K562 (cell line): ENCODE results near the gene TLCD1. TPM values are rescaled to one million over a fixed set of nuclear protein-coding genes. Genes with fewer than 3 reads are reported as not detected.

Experiments used
- CBFB ChIP-seq: sonication (generic); formaldehyde crosslinking; IDR thresholded peaks from 2 replicates; pipeline ENCODE4 v1.4.0; 2020; ENCODE audit warnings: mild to moderate bottlenecking, missing genetic modification reagents
- COPS2 ChIP-seq: fragments of 450-650 bp; conservative IDR thresholded peaks from 2 replicates; pipeline ENCODE4 v1.6.1; 2016; ENCODE audit warnings: mild to moderate bottlenecking, moderate library complexity
- CREB3 ChIP-seq: fragments of 450-650 bp; conservative IDR thresholded peaks from 2 replicates; pipeline ENCODE4 v1.6.1; 2016; ENCODE audit warnings: missing genetic modification characterization, low read depth, mild to moderate bottlenecking, missing compliant biosample characterization, moderate library complexity
- DNMT1 ChIP-seq: fragments of 450-650 bp; IDR thresholded peaks from 2 replicates; pipeline ENCODE4 v1.6.1; 2016; ENCODE audit warnings: antibody characterized with exemption, mild to moderate bottlenecking
- HNRNPLL ChIP-seq: fragments of 200-400 bp; formaldehyde crosslinking; IDR thresholded peaks from 2 replicates; pipeline ENCODE4 v1.6.1; 2017; ENCODE audit warnings: low read length, low read depth, mild to moderate bottlenecking; ENCODE audit not compliant: poor library complexity, severe bottlenecking
- JUNB ChIP-seq: fragments of 450-650 bp; formaldehyde crosslinking; conservative IDR thresholded peaks from 2 replicates; pipeline ENCODE4 v1.4.0; 2020; ENCODE audit warnings: mild to moderate bottlenecking
- MYBL2 ChIP-seq, 2 experiments: fragments of 450-650 bp in 1 of 2; sonication (generic) in 1 of 2; formaldehyde crosslinking in 1 of 2; IDR thresholded peaks; 2 replicates each; pipeline versions ENCODE4 v1.6.1 to v1.8.1; 2017 to 2022; ENCODE audit warnings: borderline replicate concordance in 1 of 2, inconsistent platforms in 1 of 2, low read depth in 1 of 2, mild to moderate bottlenecking in 1 of 2, missing genetic modification reagents in 1 of 2, moderate library complexity in 1 of 2
- NFYB ChIP-seq: IDR thresholded peaks from 2 replicates; pipeline ENCODE4 v1.6.1; 2011; ENCODE audit warnings: mild to moderate bottlenecking, moderate library complexity; ENCODE audit not compliant: insufficient read length; ENCODE audit errors: extremely low read depth
- PCBP1 ChIP-seq: fragments of 200-400 bp; formaldehyde crosslinking; IDR thresholded peaks from 2 replicates; pipeline ENCODE4 v1.6.1; 2018; ENCODE audit warnings: mild to moderate bottlenecking, low read depth, low read length; ENCODE audit not compliant: poor library complexity, severe bottlenecking
- RBM34 ChIP-seq: fragments of 200-400 bp; formaldehyde crosslinking; IDR thresholded peaks from 2 replicates; pipeline ENCODE4 v1.6.1; 2018; ENCODE audit warnings: low read length, borderline replicate concordance; ENCODE audit not compliant: insufficient read depth
- SIX5 ChIP-seq, 2 experiments: IDR thresholded peaks; 2 replicates each; pipeline ENCODE4 v1.6.1; 2011; ENCODE audit warnings: low read length in 2 of 2, borderline replicate concordance in 1 of 2, low read depth in 1 of 2, mild to moderate bottlenecking in 1 of 2, moderate library complexity in 1 of 2; ENCODE audit not compliant: insufficient read depth in 1 of 2
- SPI1 ChIP-seq: IDR thresholded peaks from 2 replicates; pipeline ENCODE4 v1.6.1; 2011; ENCODE audit warnings: low read depth, low read length, control low read depth, borderline replicate concordance
- TCF15 ChIP-seq: fragments of 250-450 bp; sonication (Bioruptor Pico); IDR thresholded peaks from 2 replicates; pipeline ENCODE4 v1.8.0; 2022; ENCODE audit warnings: moderate library complexity, mild to moderate bottlenecking, inconsistent platforms
- THRAP3 ChIP-seq: fragments of 450-650 bp; IDR thresholded peaks from 2 replicates; pipeline ENCODE4 v1.6.1; 2016; ENCODE audit warnings: mild to moderate bottlenecking, inconsistent platforms, borderline replicate concordance
- THRB ChIP-seq: fragments of 450-650 bp; formaldehyde crosslinking; conservative IDR thresholded peaks from 2 replicates; pipeline ENCODE4 v1.4.0; 2022; ENCODE audit warnings: mild to moderate bottlenecking, missing genetic modification characterization
- VEZF1 ChIP-seq: fragments of 200-800 bp; sonication (Bioruptor generic); IDR thresholded peaks from 2 replicates; pipeline ENCODE4 v1.6.1; 2017; ENCODE audit warnings: missing genetic modification characterization, missing compliant biosample characterization
- ZBTB12 ChIP-seq: fragments of 250-450 bp; sonication (Bioruptor Pico); IDR thresholded peaks from 2 replicates; pipeline ENCODE4 v1.4.0; 2020
- ZBTB17 ChIP-seq: fragments of 450-650 bp; formaldehyde crosslinking; IDR thresholded peaks from 2 replicates; pipeline ENCODE4 v1.4.0; 2020; ENCODE audit warnings: mild to moderate bottlenecking
- ZNF174 ChIP-seq: fragments of 250-450 bp; sonication (Bioruptor Pico); IDR thresholded peaks from 2 replicates; pipeline ENCODE4 v1.4.0; 2020; ENCODE audit warnings: mild to moderate bottlenecking
- ZNF224 ChIP-seq: sonication (generic); formaldehyde crosslinking; IDR thresholded peaks from 2 replicates; pipeline ENCODE4 v1.8.0; 2022; ENCODE audit warnings: mild to moderate bottlenecking, missing genetic modification reagents
- ZNF311 ChIP-seq: fragments of 250-450 bp; sonication (Bioruptor Pico); IDR thresholded peaks from 2 replicates; pipeline ENCODE4 v1.4.0; 2020; ENCODE audit warnings: mild to moderate bottlenecking, moderate library complexity
- ZNF316 ChIP-seq: fragments of 450-650 bp; IDR thresholded peaks from 2 replicates; pipeline ENCODE4 v1.6.1; 2016
- ZNF354B ChIP-seq: fragments of 250-450 bp; sonication (Bioruptor Pico); IDR thresholded peaks from 2 replicates; pipeline ENCODE4 v1.4.0; 2020
- ZNF644 ChIP-seq: fragments of 200-800 bp; sonication (Bioruptor generic); IDR thresholded peaks from 2 replicates; pipeline ENCODE4 v1.6.1; 2016; ENCODE audit warnings: low read depth, missing genetic modification characterization, missing compliant biosample characterization
- polyA plus RNA-seq, 8 experiments: library from polyadenylated mRNA; depleted of rRNA in 4 of 8; stranded (reverse) in 5 of 8; unstranded in 3 of 8; fragments of >200 nt; fragmentation: Nextera tagmentation in 2 of 8; fragmentation: Illumina TruSeq in 1 of 8; extraction: Ambion mirVana in 2 of 8; extraction: Trizol in 1 of 8; gene quantifications; 2 replicates each; pipeline versions ENCODE4 v1.2.1 to v1.2.3, GENCODE V29; 2011 to 2014; ENCODE audit warnings: inconsistent platforms in 1 of 8, missing spikeins in 1 of 8
- total RNA-seq, 7 experiments: library from RNA; depleted of rRNA in 6 of 7; stranded (reverse); fragments of >200 nt in 6 of 7; fragmentation: Illumina TruSeq in 2 of 7; extraction: Trizol in 2 of 7; gene quantifications; 2 replicates each; pipeline versions ENCODE4 v1.2.1 to v1.2.3, GENCODE V29; 2011 to 2021; ENCODE audit warnings: low replicate concordance in 1 of 7

TLCD1 gene
- total and polyA plus RNA-seq, 9 of the 15 experiments (the other 6 are each of a cell fraction or from before 2014, with no cell fraction given), result 6.8 to 37.7 (median 21.7) TPM

- TF ChIP-seq ZNF316 (no peak), NFYB (no peak), DNMT1 (no peak), PCBP1 (no peak), ZBTB17 (CRISPR knock-in tag) (no peak), TCF15 (no peak), MYBL2 (IDR thresholded peaks at IDR 0.05; ENCODE audit: low read depth) (no peak), MYBL2 (CRISPR knock-in tag; IDR thresholded peaks at IDR 0.05; ENCODE audit: borderline replicate concordance) (no peak), ZNF224 (CRISPR knock-in tag) (no peak), SPI1 (no peak), THRAP3 (no peak), RBM34 (no peak), SIX5 (IDR thresholded peaks at IDR 0.05; ENCODE audit: borderline replicate concordance in 1 of 2, insufficient read depth in 1 of 2, low read depth in 1 of 2, low read length in 2 of 2) (no peak), CBFB (CRISPR knock-in tag) (no peak), CREB3 (tag) (no peak), JUNB (no peak), ZBTB12 (CRISPR knock-in tag) (no peak), ZNF644 (no peak), ZNF311 (CRISPR knock-in tag) (no peak), ZNF354B (CRISPR knock-in tag) (no peak), COPS2 (no peak), HNRNPLL (no peak), VEZF1 (CRISPR knock-in tag) (no peak), THRB (CRISPR knock-in tag) (peak; percentile 92), ZNF174 (CRISPR knock-in tag) (no peak)
Observed at GRCh38 chr17:28725166-28725659, 820 bp downstream of the TLCD1 start (continued).
